Stimulated activated naive B cell treated with anti-CD40 and anti-IgM and Interleukin-4, amounts not matched to agents 10 μg/mL and 1 μg/mL and 100 μg/mL, for 72 hours (primary cell): ENCODE results near the gene MARCHF10.
A peak's percentile ranks its signal among the peaks of the same experiment; 100 is the strongest.

Source experiments
- ATAC-seq, 2 donors: fragments of 150-1000 bp; cut with Tn5 transposase; replicated peaks; 2 replicates each; pipeline ENCODE4 v1.10.0; 2021; ENCODE audit warnings: moderate library complexity in 1 of 2
- DNase-seq: peaks from one replicate; pipeline ENCODE4 v3.0.0; 2021
- H3K27ac Mint-ChIP-seq: one replicate; pipeline ENCODE4 v1.8.0; 2022; ENCODE audit warnings: mild to moderate bottlenecking, mixed read lengths
- H3K27me3 Mint-ChIP-seq, 2 donors: one replicate each; pipeline ENCODE4 v1.8.0; 2022; ENCODE audit warnings: mixed read lengths in 2 of 2
- H3K36me3 Mint-ChIP-seq, 2 donors: one replicate each; pipeline ENCODE4 v1.8.0; 2022; ENCODE audit warnings: mixed read lengths in 2 of 2, mild to moderate bottlenecking in 1 of 2
- H3K4me1 Mint-ChIP-seq, 2 donors: one replicate each; pipeline ENCODE4 v1.8.0; 2022; ENCODE audit warnings: mixed read lengths in 2 of 2, mild to moderate bottlenecking in 1 of 2
- H3K4me3 Mint-ChIP-seq, 2 donors: one replicate each; pipeline ENCODE4 v1.8.0; 2022; ENCODE audit warnings: mild to moderate bottlenecking in 2 of 2, mixed read lengths in 2 of 2, moderate library complexity in 1 of 2
- H3K9me3 Mint-ChIP-seq, 2 donors: one replicate each; pipeline ENCODE4 v1.8.0; 2022; ENCODE audit warnings: mixed read lengths in 2 of 2, mild to moderate bottlenecking in 1 of 2

Gene MARCHF10

DNA sequence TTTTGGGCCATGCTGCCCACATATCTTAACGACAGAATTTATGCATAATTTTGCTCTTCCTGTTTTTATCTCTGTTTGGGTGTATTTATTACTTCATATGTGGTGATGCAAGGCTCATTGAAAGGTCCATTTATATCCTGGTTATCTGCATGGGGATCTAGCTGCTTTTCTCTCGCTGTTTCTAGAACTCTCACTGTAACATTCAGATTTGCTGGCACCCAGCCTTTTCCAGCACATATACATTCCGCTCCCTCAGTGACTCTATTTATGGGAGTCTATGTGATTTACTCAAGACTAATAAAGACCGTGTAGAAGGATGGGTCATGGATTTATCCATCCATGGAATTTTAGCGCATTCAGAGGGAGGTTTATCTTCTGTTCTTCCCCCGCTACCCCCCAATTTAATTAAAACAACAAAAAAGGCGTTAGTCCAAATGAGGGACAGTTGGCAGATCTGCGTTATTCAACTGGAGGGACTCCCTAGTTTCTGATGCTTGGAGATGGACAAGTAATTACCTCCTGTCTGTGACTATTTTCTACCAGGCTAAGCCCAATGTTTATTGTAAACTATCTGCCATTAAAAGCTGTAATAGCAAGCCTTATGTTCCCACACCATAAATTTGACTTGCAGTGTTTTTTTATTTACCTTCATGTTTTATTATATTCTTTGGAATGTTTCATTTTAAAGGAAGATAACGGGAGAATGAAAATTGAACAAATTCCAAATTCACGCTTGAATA is 19.8 kb upstream of the MARCHF10 start:
- ATAC-seq (no peak), DNase-seq (no peak)
- no peak overlapping the region for H3K4me3 Mint-ChIP-seq
- H3K27me3 Mint-ChIP-seq = no peaks in the 10 kb centered on the region
- no peaks in the 10 kb centered on the region for H3K9me3 Mint-ChIP-seq
- no peak overlapping the region for H3K27ac Mint-ChIP-seq
- H3K36me3 Mint-ChIP-seq = no peaks in the 10 kb centered on the region
- H3K4me1 Mint-ChIP-seq = peaks cover 4 to 13% of the 10 kb centered on the region in 2 donors

DNA sequence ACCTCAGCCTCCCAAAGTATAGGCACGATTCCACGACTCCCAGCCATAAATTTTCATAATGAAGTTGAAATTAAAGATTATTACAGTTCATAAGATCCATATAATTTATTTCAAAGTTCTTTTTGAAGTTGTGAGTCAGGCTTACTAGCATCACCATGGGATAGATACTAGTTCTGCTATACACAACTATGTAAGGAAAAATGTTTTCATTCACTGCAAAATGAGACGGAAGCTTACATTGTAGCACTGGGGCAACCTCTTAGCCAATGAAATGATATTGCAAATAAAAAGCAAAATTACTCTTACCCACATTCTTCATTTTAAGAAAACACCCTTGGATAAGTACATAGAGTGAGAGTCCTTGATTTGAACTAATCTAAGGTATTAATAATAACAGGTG is 18.8 kb upstream of the MARCHF10 start:
- H3K9me3 Mint-ChIP-seq = no peaks in the 10 kb centered on the region
- H3K4me3 Mint-ChIP-seq = no peak overlapping the region
- ATAC-seq (no peak), DNase-seq (no peak)
- H3K4me1 Mint-ChIP-seq = peaks cover 4 to 13% of the 10 kb centered on the region in 2 donors
- H3K27ac Mint-ChIP-seq = no peak overlapping the region
- H3K27me3 Mint-ChIP-seq = no peaks in the 10 kb centered on the region
- H3K36me3 Mint-ChIP-seq = no peaks in the 10 kb centered on the region

DNA sequence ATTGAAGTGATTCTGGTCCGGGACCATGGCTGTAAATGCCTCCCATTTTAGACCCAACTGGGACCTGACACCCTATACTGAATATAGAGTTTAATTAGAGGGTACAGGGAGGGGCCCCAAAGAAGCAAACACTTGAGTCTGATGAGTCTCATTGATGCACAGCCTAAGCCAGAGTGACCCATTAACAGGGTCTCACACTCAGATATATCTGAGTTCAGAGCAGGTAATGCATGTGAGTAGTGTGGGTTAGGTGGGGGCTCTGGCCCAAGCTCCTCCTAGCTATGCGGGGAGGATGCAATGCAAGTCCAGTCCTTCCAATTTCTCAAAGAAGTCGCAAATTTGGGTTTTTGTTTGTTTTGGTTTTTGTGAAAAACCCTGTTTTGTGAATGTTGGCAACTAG is 17.1 kb upstream of the MARCHF10 start:
- Mint-ChIP-seq H3K9me3 (no peaks in the 10 kb centered on the region), H3K4me1 (peaks cover 4 to 7% of the 10 kb centered on the region in 2 donors), H3K36me3 (no peaks in the 10 kb centered on the region), H3K27me3 (no peaks in the 10 kb centered on the region), H3K4me3 (no peak overlapping the region), H3K27ac (no peak overlapping the region)
- no peak for DNase-seq
- no peak for ATAC-seq

DNA sequence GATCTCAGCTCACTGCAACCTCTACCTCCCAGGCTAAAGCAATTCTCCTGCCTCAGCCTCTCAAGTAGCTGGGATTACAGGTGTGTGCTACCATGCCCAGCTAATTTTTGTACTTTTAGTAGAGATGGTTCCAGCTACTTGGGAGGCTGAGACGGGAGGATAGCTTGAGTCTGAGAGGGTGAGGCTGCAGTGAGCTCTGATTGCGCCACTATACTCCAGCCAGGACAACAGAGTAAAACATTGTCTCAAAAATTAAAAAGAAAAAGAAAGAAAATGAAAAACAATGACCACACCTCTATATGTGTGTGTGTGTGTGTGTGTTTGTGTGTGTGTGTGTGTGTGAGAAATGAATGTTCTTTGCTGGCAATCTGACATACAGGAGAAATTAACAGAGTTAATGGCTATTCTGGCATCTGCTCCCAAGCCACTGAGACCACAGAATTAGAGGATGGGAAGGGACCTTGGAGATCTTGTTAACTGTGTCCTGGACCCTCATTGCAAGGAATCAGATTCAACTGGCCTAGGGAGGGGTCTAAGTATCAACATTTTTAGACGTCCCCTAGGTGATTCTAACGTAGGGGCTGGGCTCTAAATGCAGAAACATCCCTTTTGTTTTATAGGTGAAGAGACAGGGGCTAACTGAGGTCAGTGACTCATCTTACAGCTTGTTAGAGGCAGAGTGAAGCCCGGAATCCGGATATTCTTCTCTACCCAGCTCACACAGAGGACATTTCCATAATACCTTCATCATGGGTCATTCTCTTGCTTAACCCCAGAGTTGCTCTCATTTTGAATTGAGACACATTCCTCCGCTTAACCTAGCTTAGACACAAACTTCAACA is 16.4 kb upstream of the MARCHF10 start:
- H3K4me3 Mint-ChIP-seq = no peak overlapping the region
- H3K36me3 Mint-ChIP-seq = no peaks in the 10 kb centered on the region
- no peaks in the 10 kb centered on the region for H3K9me3 Mint-ChIP-seq
- no peak for ATAC-seq
- DNase-seq = no peak
- no peak overlapping the region for H3K27ac Mint-ChIP-seq
- H3K27me3 Mint-ChIP-seq = peaks cover 3 to 6% of the 10 kb centered on the region in 2 donors
- peaks cover 6 to 11% of the 10 kb centered on the region in 2 donors for H3K4me1 Mint-ChIP-seq

DNA sequence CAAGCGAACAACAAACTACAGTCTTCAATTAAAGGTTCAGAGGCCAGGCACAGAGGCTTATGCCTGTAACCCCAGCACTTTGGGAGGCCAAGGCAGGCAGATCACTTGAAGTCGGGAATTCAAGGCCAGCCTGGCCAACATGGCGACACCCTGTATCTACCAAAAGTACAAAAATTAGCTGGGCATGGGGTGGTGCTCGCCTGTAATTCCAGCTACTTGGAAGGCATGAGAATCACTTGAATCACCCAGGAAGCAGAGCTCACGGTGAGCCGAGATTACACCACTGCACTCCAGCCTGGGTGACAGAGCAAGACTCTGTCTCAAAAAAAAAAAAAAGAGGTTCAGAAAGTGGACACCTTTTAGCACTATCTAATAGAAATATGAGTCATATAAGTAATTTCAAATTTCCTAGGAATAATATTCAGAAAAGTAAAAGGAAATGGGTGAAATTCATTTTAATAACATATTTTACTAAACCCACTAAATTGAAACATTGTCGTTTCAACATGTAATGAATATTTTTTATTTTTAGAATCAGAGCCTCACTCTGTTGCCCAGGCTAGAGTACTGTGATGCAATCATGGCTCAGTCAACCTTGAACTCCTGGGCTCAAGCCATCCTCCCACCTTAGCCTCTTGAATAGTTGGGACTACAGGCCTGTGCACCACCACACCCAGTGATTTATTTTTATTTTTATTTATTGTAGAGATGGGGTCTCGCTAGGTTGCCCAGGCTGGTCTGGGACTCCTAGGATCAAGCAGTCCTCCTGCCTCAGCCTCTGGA is 15.2 kb upstream of the MARCHF10 start:
- Mint-ChIP-seq H3K9me3 (no peaks in the 10 kb centered on the region), H3K27ac (no peak overlapping the region), H3K36me3 (no peaks in the 10 kb centered on the region), H3K4me1 (peaks cover 8 to 14% of the 10 kb centered on the region in 2 donors), H3K27me3 (peaks cover 10 to 16% of the 10 kb centered on the region in 2 donors), H3K4me3 (no peak overlapping the region)
- no peak for ATAC-seq
- no peak for DNase-seq

DNA sequence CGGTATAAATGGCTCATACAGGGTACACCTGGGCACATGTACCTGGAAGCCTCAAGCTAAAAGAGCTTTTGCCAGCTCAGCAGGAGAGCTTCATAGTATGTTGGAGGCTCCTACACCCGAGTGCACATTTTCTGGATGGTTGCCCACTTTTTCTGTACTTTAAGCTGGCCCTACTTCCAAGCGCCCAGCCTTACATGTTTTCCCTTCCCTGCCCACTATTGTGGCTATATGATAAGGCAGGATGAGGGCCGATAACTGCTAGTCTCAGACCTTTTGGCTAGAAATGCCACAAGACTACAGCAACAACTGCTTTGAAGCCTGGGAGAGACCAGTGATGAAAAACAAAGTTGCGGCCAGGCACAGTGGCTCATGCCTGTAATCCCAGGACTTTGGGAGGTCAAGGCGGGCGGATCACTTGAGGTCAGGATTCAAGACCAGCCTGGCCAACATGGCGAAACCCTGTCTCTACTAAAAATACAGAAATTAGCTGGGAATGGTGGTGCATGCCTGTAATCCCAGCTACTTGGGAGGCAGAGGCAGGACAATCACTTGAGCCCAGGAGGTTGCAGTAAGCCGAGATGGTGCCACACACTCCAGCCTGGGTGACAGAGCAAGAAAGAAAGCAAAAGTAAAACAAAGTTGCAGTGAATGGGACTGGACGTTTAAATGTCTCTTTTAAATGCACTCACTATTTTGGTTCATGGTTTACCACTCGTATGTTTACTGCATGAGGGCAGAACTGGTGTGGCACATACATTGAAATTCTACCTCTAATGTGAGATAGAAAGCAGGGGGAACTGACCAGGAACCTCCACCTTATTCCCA is 14.2 kb upstream of the MARCHF10 start:
- Mint-ChIP-seq H3K27me3 (peaks cover 10 to 17% of the 10 kb centered on the region in 2 donors), H3K4me3 (no peak overlapping the region), H3K4me1 (peaks cover 4 to 8% of the 10 kb centered on the region in 2 donors), H3K27ac (no peak overlapping the region), H3K9me3 (no peaks in the 10 kb centered on the region), H3K36me3 (no peaks in the 10 kb centered on the region)
- no peak for DNase-seq
- no peak for ATAC-seq

DNA sequence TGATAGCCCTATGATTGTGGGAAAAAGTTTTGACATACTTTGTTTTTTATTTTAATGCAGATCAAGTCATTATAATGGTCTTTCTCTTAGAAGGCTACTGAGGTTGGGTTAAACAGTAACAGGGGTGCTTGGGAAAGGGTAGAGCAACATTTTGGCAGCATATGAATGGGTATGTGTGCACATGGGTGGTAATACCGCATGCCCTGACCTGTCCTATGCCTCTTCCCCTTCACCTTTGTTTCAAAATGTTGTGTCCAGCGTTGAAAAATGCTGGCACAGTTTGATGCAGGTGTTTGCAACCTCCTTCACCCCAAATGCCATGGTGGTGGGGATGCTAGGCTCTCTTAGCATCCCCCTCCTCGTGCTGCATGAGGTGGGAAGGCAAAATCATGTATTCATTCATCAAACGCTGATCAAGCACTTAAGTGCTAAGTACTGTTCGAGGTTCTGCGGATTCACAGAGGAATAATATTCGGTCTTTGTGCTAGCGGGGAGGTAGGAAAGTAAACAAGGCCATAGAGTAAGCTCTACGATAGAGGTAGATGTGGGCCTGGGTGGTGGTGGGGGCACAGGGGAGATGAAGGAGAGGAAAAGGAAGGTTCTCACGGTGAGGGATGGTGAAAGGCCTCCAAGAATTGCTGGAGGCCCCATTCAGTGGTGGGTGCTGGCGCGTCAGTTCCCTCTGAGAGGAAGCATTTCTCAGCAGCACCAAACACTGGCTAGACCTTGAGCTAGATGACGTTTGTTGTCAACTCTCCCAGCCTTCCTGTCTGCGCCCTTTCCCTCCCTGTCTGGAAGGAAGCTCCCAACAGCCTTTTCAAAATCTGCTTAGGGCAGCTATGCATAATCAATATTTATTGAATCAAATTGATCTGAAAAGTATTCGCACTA is 13.3 kb upstream of the MARCHF10 start:
- ATAC-seq = no peak
- Mint-ChIP-seq H3K4me3 (no peak overlapping the region), H3K9me3 (no peaks in the 10 kb centered on the region), H3K27ac (no peak overlapping the region), H3K36me3 (no peaks in the 10 kb centered on the region), H3K4me1 (peaks cover 4 to 8% of the 10 kb centered on the region in 2 donors), H3K27me3 (peaks cover 10 to 17% of the 10 kb centered on the region in 2 donors)
- DNase-seq = no peak

DNA sequence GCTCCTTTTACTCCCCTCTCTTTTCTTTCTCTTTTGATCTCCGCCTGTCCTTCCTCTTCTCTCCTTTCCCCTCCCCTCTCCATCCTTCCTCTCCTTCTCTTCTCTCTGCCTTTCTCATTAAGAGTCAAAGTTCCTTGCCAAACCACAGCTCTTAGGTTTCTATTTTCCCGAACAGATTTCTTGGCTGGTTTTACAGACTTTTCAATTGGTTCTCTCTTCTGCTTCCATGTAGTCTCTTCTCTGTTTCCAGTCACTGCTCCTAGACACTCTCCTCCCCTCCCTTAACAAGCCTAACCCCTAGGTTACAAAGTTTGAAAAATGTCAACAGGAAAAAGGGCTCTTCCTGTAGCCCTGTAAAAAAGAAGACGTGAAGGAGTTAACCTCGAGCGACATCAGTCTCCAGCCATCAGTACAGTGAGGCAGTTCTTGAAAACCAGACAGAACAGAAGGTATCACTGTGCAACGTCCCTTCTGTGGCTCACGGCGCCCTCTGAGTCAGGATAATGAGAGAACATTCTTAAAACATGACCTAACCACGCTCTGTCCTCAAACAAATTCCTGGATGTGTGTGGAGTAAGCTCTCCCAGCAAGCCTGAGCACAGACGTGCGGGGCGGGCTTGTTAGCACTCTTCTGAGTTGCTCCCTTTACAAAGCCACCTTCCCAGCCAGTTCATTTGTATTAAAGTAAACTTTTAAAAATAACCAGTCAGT is 11.6 kb upstream of the MARCHF10 start:
- H3K27ac Mint-ChIP-seq = no peak overlapping the region
- H3K9me3 Mint-ChIP-seq = no peaks in the 10 kb centered on the region
- no peak overlapping the region for H3K4me3 Mint-ChIP-seq
- no peaks in the 10 kb centered on the region for H3K36me3 Mint-ChIP-seq
- peaks cover 10 to 17% of the 10 kb centered on the region in 2 donors for H3K27me3 Mint-ChIP-seq
- ATAC-seq (no peak), DNase-seq (no peak)
- H3K4me1 Mint-ChIP-seq = peaks cover 4 to 8% of the 10 kb centered on the region in 2 donors

DNA sequence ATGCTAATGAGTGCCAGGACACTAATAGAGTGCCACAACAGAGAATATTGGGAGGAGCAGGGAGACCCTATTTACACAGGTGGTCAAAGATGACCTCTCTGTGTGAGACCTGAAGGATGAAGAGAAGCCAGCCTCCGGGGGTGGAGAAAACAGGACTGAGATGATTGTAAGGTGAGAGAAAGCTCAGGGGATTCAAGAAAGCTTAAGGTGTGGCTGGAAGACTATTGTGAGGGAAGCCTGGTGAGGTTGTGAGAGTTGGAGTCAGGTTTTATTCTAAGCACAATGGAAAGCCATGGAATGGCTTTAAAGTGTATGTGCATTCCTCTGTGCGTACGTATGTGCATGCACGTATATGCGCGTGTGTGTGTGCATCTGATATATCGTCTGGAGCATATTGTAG is 10.4 kb upstream of the MARCHF10 start:
- Mint-ChIP-seq H3K27ac (no peak overlapping the region), H3K4me1 (peaks cover 4 to 8% of the 10 kb centered on the region in 2 donors), H3K27me3 (peaks cover 15 to 17% of the 10 kb centered on the region in 2 donors), H3K36me3 (peaks cover 0 to 3% of the 10 kb centered on the region in 2 donors), H3K9me3 (peaks cover 6 to 8% of the 10 kb centered on the region in 2 donors), H3K4me3 (no peak overlapping the region)
- DNase-seq (no peak), ATAC-seq (no peak)

DNA sequence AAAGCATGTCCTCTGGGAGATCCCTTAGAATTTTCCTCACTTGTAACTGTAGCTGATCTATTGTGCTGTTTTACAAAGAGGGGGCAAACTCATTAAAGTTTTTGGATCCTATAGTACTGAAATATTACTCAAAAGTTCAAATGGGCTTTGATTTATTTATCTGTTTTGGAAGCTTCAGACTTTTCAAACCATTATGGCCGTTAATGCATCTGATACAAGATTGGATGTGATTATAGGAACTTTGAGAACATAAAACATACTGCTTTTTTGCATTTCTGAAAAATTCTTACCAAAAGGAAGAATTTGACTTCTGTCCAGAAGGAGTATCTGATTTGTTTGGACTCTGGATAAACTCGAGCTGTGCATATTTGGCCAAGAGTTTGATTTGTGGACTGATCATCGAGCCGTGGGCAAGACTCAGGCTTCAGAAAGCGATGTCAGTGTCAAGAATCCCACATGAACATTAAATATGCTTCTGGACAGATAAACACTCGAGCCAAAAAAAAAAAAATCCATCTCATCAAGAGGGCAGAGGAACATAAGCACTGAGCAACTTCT is 8.2 kb upstream of the MARCHF10 start:
- no peak for ATAC-seq

DNA sequence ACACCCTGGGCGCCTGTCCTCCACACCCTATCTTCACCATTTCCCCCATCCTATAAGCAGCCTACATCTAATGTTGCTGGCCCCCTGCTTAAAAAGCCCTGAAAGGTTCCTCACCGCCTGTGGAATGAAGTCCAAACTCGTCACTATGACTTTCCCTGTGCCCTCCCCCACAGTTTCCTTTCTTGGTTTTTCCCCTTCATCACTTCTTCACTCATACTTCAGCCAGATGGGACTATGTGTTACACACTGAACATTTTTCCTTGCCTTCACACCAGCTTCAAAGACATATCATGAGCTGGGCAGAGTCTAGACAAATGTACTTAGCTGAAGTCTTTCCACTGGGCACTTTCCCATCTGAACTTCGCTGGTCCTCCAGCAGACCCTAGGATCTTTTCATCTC is 1.5 kb upstream of the MARCHF10 start:
- no peak for ATAC-seq

More for the DNA sequence above, 8.2 kb upstream of the MARCHF10 start:
- DNase-seq = no peak
- Mint-ChIP-seq H3K4me3 (no peak overlapping the region), H3K27ac (no peak overlapping the region), H3K36me3 (peaks cover 0 to 3% of the 10 kb centered on the region in 2 donors), H3K4me1 (peaks cover 4 to 8% of the 10 kb centered on the region in 2 donors), H3K9me3 (peaks cover 6 to 8% of the 10 kb centered on the region in 2 donors), H3K27me3 (peaks cover 15 to 17% of the 10 kb centered on the region in 2 donors)

DNA sequence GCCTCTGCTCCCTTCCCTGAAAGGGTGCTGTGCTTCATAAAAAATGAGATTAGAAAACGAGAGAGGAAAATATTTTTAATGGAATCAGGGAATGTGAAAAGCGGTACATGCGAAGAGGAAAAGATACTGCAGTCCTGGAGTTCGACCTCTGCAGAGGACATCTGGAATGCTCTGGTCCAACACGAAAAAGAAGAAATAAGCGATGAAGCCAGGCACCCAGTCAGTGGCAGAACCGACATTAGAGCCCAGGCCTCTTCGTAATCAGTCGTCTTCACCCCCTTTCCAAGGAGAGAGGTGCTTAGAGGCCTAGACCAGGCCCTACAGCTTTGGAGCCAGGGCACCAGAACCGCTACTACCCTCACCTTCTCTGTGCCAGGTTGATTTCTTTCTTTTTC is 459 bp upstream of the MARCHF10 start:
- H3K9me3 Mint-ChIP-seq = peaks cover 0 to under 1% of the 10 kb centered on the region in 2 donors

More for the DNA sequence above, 1.5 kb upstream of the MARCHF10 start:
- peaks cover 0 to 3% of the 10 kb centered on the region in 2 donors for H3K36me3 Mint-ChIP-seq
- H3K27me3 Mint-ChIP-seq = peaks cover 15 to 21% of the 10 kb centered on the region in 2 donors
- H3K4me3 Mint-ChIP-seq = no peak overlapping the region
- no peak overlapping the region for H3K27ac Mint-ChIP-seq
- H3K4me1 Mint-ChIP-seq = peaks cover 4 to 11% of the 10 kb centered on the region in 2 donors
- no peak for DNase-seq
- peaks cover 6 to 8% of the 10 kb centered on the region in 2 donors for H3K9me3 Mint-ChIP-seq

More for the DNA sequence above, 459 bp upstream of the MARCHF10 start:
- ATAC-seq (no peak), DNase-seq (no peak)
- Mint-ChIP-seq H3K4me3 (peak overlapping the region in 1 of 2 donors; percentile 47), H3K4me1 (peaks cover 4 to 11% of the 10 kb centered on the region in 2 donors), H3K27me3 (peaks cover 15 to 24% of the 10 kb centered on the region in 2 donors), H3K36me3 (no peaks in the 10 kb centered on the region), H3K27ac (no peak overlapping the region)
